NCI-H146 (cell line): ENCODE results near the gene BLOC1S1.

ENCODE experiments used
- DNase-seq: peaks from one replicate; lab custom pipeline; 2025; lab: John Stamatoyannopoulos, UW

Gene BLOC1S1

DNA sequence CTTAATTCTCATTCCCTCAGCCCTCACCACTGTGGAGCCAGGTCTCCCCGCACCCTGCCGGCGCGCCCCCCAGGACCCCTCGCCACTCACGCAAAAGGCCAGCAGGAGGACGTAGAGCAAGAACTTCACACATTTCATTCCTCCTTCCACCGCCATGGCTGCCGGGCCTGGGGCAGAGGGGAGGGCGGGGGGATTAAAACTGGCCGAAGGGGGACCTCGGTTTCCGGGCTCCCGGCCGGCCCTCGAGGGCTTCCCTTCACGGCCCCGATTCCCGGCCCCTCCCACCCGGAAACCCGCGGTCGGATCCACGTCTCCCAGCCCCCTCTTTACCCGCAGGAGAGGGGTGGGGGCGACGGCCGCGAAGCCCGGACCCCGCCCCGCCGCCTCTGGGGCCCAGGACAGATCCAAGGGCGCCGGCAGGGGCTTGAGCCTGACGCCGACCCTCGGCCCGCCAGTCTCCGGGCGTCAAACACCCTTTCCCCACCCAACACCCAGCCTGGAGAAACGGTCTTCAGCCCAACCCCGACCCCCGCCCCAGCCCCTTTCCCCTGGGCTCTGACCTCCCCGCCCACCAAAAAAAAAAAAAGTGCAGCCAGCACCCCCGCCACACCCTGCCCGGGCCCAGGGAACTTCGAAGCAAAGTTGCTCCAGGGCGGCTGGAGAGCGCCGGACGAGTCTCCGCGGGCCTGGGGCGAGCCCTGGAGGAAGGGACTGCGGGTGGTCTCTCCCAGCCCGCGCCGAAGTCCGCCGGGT, 12.5 kb downstream of the BLOC1S1 start:
- DNase-seq, result peak; percentile 73

DNA sequence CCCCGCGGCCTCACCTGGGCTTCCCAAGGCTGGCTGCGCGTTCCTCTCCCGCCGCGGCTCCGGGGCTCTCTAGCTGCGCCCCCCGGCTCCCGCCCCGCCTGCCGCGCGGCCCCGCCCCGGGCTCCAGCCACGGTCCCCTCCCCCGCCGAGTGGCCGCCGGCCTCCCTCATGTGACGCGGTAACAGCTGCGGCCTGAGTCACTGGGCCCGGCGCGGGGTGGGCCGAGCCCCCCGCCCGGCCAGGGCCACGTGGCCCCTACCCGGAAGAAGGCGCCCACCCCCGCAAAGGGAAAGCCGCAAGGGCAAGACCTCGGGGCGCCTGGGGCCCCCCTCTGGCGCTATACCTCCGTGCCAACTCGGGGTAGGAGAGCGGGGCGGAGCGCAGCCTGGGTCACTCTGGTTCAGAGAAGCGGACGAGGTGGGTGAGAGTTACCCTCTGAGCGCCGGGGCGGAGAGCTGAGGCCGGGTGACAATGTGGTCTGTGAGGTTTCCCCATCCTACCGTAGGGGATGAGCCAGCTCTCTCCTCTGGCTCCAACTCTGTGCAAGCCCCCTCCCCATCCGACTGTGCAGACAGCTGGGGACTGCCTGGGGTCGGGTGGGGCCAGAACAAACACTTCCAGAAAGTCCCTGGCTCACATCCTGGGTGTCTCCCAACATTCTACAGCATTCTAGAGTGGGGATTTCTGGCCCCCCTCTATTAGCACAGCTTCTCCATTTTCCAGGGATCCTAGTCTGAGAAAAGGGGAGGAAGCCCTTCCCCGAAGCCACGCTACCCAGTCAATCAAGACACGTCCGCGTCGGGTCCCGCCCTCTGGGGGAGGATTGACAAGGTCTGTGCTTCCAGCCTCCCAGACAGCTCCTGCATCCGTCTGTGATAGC, 13.3 kb downstream of the BLOC1S1 start, which contains the start of gene CD63:
Gene CD63 (minus strand): TSS at position 71 of the 880 bp plus-strand sequence. CDS start 668 bp downstream, outside the sequence.
- peak; percentile 95 for DNase-seq

DNA sequence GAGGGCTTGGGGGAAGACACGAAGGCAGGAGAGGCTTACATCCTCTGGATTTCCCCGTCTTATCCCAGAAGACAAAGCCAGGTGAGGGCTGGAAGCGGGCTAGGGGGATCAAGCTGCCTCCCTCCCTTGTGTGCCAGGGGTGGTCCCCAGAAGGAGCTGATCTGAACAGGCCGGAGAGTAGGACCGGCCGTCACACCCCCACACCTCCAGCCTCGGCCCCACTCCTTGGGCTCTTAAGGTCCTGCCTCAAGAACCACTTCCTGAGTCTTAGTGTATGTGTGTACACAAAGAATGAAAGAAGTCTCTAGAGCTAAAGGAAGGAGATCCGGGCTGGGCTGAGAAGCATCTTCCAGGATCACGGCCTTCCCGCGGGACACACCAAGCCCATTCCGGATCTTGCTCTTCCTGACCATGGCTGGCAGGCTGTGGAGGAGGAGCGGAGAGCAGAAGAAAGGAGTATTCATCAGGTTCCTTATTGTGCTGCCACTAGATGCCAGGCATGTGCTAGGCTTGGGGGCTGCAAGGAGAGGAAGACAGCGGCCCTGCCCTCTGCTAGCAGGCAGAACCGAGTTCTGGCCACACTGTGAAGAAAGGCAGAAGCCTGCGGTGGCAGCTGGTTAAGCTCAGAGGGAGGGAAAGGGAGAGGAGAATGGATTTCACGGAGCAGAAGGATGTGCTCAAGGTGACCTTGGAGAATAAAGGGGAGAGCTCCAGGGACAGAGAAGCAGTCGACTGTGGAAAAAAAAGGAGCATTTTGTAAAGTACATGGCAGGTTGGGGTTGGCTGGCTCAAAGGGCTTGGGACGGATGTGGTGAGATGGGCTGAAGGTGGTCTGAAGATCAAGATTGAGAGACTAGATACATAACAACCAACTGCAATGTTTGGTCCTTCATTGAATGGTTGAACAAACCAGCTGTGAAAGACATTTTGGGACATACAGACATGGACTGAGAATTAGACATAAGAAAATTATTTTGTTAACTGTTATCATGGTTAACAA, 14.3 kb downstream of the BLOC1S1 start:
- DNase-seq, result peak; percentile 62

DNA sequence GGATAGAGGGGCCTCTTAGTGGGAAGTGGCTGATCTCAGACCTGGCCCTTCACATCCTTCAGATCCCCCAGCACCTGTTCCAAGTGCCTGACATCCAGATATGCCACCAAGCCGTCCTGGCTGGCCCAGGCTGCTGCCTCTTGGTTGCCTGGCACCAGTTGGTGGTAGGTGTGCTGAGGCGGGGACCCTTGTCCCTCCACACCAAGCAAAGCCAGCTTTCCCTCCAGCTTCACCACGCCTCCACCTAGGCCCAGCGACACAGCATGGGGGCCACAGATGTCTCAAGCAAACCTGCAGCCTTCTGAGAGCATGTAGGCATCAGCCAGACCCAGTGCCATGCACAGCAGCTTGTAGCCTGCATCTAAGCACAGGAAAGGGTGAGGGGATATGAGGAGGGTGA, 16.4 kb downstream of the BLOC1S1 start:
- DNase-seq, result no peak

DNA sequence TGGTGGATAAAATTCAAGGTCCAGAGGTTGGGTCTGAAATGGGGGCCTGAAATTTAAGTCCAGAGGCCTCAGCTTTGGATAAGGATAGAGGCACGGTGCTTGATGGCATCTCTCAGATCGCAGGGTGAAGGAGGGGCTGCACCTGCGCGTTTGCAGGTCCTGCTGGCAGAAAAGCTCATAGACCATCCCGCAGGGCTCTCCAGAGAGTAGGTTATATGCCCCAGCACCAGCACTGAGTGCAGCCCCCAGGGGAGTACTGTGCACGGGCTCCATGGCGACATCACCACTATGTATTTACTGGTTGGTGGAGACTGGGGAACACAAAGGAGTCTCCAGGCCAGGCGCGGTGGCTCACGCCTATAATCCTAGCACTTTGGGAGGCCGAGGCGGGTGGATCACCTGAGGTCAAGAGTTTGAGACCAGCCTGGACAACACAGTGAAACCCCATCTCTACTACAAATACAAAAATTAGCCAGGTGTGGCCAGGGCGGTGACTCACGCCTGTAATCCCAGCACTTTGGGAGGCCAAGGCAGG, 17.2 kb downstream of the BLOC1S1 start:
- no peak for DNase-seq

DNA sequence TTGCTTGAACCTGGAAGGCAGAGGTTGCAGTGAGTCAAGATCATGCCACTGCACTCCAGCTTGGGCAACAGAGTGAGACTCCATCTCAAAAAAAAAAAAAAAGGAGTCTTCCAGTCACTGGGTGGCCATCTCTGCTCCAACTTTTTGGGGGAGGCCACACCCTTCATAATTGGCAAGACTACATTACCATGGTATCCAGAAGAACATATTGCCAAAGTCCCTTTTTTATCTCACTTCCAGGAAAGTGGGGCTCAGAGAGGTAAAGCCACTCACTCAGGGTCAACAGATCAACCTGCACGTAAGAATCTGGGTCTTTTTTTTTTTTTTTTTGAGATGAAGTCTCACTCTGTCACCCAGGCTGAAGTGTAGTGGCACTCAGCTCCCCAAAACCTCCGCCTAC, 18.0 kb downstream of the BLOC1S1 start:
- DNase-seq, result no peak

DNA sequence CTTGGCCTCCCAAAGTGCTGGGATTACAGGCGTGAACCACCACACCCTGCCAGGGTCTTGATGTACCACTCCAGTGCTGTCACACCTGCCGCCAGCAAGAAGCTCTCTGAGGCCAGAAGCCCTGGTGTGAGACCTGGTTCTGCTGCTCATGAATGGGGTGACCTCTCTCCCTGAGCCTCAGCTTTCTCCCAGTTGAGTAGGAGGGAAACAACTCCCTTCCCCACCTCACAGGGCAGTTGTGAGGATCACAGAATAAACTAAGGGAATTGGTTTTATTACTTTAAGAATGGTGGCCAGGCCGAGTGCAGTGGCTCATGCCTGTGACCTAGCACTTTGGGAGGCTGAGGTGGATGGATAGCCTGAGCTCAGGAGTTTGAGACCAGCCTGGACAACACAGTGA, 18.7 kb downstream of the BLOC1S1 start:
- DNase-seq, result no peak

DNA sequence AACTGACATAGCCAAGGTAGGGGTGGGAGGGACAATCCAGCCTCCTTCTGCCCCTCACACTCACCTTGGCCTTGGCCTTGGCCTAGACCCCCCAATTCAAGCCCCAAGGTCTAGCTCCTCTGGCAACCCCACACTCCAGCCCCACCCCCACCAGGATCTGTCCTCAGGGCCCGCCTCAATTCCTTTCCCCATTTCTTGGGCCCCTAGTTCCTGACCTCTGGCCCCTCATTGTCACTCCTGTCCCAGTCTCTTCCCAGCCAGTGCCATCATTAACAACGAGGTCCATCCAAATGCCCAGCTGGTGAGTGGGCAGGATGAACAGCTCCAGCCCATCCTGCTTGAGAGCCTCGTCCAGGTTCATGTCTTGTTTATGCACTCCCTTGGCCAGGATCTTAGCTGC, 20.2 kb downstream of the BLOC1S1 start:
- no peak for DNase-seq

DNA sequence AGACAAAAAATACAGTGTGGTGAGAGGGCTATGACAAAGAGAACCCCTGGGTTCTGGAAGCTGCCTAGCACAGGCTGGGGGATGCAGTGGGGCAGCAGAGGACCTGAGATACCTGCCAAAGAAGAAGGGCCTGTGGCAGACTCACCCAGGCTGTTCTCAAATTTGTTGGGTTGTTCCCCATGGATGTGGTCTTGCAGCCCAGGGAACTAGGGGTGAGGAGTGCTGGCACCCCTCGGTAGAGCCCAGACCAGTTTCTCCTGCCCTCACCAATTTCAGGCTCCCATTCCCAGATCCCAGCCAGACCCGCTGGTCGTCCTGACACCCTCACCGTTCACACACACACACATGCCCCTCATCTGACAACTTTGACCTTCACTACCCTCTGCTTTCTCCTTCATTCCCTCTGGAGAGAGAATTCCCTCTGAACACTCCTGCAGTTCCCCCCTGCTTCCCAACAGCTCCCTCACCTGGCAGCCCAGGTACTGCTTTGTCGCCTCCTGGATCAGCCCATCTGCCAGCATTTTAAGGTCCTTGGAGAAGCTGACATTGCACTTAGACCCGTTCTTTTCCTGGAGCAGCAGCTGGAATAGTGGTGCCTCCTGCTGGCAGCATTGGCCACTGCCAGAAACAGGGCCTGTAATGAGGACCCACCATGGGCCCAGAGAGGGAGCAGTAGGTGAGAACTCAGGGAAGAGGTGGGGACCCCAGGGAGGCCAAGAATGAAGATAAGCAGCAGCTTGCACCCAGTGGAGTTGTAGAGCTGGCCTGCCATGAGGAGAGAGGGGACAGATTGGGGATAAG, 21.1 kb downstream of the BLOC1S1 start:
- DNase-seq, result peak; percentile 84

DNA sequence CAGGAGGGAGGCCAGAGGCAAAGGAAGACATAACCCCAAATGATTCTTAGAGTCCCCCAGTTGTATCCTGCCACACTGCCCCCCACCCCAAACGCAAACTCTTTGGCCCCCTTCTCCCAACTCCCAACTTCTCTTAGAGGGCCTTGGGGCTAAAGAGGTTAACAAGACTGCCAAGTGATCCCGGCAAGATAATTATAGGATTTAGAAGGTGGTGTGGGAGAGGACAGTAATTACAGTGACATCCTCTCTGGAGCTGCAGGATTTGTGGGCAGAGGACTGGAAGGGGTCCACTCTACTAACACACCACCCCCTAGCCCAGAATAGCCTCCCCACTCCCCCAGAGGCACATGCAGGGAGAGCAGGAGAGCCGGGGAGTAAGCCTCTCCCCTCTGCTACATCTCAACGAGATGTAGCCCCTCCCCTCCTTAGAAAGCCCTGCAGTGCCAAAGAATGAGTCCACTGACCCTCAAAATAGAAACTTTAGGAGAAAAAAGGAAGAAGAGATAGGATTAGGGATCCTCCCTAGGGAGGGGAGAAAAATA, 21.8 kb downstream of the BLOC1S1 start:
- peak; percentile 26 for DNase-seq

DNA sequence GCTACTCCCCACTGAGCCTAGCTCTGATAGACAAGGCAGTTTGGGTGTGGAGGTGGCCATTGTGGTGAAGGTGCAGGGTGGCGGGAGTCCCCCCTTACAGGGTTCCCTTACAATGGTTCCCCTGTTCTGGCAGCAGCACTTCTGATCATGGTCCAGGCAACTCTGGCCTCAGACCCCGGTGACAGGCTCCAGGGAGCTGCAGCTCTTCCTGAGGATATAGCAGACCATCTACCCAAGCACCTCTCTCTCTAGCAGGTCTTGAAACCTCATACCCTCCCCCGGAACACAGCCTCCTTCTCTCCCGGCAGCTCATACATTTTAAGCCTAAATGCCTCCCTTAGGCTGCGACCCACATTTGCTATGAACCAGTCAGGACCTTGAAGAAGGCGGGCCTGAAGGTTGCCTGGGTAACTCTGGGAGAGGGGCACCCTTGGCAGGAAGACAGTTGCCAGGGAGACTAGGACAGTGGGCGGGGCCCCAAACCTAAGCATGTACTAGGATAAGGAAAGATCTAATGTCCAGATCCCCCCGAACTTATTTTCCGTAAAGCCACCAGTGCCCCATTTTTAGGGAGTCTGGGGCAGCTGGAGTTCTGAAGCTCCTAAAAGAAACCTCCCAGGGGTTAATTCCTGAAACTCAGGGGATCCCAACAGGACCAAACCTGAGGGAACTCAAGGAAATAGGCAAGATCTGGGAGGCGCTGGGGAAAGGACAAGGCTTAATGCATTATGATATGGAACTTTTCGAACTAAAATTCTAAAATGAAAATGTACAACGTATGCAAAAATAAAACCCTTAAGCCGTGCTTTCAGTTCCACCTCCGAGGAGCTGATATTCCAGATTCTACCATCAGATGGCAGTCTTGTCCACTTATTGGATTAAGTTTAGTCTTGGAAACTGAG, 22.5 kb downstream of the BLOC1S1 start:
- DNase-seq, result peak; percentile 94

DNA sequence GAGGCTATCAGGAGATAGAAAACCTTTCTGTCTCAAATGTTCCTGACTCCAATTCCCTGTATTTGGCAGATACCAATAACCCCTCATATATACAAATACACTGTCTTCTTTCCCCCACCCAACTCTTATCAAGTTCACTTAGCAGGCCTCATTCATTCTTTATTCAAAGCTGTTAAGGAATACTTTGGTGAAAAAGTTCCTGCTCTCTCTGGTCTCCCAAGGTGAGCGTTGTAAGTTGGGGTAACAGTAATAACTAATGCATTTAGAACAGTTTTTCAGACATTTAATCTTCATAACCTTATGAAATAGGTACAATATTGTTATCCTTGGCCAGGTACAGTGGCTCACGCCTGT, 23.2 kb downstream of the BLOC1S1 start:
- DNase-seq, result no peak

DNA sequence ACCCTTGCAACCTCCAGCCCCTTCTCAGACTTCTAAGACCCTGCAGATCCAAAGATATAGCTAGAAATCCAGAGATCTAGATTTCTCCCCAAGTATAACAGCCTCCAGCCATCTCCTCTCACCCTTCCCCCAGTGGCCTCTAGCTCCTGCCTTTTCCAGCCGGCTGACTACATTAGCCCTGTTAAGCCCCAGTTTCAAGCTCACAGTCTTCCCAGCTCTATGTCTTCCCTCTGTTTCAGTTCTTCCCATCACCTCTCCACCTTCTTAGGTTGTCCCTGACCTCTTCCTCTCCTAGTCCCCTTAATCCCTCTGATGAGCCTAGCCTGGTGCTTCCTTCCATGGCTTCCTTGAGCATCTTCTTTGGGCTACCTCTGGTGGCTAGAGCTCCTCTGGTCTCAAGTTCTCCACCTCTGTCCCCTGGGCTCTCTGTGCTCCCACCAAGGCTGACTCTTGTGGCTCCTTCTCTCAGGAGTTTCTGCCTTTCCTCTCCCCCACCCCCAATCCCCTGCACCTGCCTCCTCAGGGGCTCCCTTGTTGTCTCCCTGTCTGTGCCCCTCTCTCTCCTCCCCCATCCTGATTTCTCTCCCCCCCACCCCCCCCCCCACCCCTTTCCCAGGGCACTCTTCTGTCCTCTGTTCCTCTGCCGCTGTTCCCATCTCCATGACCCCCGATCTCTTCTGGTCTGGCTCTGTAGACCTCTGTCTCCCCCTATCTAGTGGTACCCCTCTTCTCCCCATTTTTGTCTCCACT, 26.3 kb downstream of the BLOC1S1 start:
- DNase-seq, result no peak

DNA sequence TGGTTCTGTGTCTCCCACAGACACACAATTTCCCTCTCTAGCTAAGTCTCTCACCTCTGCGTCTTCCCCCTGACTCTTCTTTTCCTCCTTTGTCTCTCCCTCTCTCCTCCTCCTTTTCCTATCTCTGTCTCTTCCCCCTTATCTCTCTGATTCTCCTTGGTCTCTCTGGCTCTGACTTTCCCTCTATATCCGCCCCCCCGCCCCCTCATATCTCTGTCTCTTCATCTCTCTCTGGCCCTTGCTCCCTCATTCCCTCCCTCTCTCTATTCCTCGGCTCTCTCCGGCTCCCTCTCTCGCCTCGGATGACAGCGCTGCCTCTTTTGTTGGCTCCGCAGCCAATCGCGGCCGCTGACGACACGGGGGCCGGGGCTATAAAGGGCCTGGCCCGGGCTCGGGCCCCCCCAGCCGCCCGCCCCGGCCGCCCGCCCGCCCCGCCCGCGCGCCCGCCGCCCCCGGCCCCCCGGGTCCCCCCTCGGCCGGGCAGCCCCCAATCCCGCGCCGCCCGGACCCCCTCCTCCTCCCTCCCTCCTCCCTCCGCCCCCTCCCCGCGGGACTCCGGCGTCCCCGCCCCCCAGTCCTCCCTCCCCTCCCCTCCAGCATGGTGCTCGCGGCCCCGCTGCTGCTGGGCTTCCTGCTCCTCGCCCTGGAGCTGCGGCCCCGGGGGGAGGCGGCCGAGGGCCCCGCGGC, 27.0 kb downstream of the BLOC1S1 start, which contains the start of gene GDF11:
Gene GDF11 (plus strand): TSS at position 404 of the 687 bp plus-strand sequence. CDS start 195 bp downstream, at position 599.
- DNase-seq, result peak; percentile 86

DNA sequence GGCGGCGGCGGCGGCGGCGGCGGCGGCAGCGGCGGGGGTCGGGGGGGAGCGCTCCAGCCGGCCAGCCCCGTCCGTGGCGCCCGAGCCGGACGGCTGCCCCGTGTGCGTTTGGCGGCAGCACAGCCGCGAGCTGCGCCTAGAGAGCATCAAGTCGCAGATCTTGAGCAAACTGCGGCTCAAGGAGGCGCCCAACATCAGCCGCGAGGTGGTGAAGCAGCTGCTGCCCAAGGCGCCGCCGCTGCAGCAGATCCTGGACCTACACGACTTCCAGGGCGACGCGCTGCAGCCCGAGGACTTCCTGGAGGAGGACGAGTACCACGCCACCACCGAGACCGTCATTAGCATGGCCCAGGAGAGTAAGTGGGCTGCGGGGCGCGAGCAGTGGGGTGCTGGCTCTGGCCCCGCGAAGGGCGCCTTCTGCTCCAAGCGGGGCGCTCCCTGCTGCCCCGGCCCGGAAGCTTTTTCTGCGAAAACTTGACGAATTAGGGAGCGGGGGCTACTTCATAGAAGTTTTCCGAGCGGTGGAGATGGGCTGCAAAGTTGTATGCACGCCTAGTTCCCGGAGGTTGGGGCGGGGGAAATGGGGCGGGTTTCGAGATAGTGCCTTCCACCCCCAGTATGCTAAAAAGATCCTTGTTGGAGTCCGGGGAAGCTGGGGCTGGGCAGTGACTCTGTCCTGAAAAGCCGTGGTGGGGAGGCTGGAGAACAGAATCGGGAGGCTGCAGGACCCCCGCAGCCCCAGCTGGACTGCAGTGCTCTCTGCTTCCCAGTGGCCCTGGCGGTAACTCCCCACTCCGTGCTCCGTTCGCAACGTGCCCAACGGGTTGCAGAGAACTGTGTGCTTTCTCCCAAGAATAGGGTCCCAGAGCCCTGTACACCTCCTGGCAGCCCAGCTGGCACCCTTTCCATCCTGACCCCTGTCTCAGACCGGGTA, 27.8 kb downstream of the BLOC1S1 start:
- peak; percentile 66 for DNase-seq

DNA sequence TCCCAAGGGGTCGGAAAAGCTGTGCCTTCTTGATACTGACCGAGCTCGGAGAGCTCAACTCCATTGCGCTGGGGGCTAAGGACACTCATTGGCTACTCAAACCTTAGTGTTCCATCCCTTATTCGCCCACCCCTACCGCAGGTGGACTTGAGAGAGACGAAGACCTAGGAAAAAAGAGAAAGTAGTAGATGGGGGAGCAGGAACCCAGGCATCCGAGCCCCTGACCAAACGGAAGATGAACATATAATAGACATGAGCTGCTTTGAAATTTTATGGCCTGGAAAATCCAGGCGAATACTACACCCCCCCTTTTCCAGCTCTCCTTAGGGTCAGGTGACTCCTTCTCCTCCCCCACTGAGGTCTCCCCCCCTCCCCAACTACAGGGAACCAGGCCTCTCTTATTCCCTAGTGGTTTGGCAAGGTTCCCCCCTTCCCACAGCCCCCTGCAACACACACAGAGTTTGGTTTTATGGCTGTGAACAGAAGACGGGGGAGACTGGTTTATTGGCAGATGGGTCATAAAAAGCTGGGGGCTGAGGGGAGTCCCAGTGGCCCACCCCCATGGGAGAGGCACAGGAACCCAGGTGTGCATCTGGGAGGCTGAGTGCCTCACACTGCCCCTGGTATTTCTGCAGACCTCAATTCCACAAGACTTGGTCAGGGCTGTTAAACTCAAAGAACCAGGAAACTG, 28.6 kb downstream of the BLOC1S1 start:
- no peak for DNase-seq
